ENCODE measurements around the gene LCN15. TPM values are rescaled to one million over a fixed set of nuclear protein-coding genes. Genes with fewer than 3 reads are reported as not detected.
A peak's percentile ranks its signal among the peaks of the same experiment; 100 is the strongest.
"Not testable (repeated sequence)": the region's sequence is repeated elsewhere in the genome, so short reads cannot be mapped to it uniquely, and the experiment has no call there.

The LCN15 gene
- polyA plus RNA-seq, 3 donors from 2014 or later, result not detected

DNA sequence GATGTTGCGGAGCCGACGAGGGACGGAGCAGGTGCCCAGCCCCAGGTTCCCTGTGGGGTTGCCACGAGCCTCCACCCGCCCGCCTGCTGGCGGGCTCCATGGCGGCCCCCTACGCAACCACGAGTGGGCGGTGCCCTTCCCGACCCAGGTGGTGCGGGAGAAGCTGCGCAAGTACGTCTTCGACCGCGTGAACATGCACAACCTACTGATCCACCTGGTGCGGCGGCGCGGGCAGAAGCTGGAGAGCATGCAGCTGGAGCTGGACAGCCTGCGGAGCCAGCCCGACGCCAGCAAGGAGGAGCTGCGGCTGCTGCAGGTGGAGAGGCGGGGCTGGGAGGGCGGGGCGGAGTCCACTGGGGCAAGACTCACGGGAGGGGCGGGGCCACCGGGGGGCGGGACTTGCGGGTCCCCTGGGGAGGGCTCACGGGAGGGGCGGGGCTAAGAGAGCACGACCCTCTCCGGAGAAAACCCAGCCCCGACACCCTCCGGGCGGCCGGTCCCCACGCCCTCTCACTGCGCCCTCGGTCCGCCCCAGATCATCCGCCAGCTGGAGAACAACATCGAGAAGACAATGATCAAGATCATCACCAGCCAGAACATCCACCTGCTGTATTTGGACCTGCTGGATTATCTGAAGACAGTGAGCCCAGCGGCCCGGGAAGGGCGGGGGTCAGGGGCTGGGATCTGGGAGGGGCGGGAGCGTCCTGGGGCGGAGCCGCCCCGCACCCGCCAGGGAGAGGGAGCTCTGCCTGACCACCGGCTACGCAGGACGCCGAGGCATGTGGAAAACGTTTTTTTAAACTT lies 35.7 kb upstream of the LCN15 start:
- no peaks in the 10 kb centered on the region for H3K9me3 Mint-ChIP-seq
- H3K4me3 Mint-ChIP-seq, result peak overlapping the region; percentile 73 to 88 (median 84)
- H3K4me1 Mint-ChIP-seq, result peaks cover 11 to 14% of the 10 kb centered on the region in 2 donors
- peaks cover 6 to 16% (median 10%) of the 10 kb centered on the region in 3 donors for H3K27me3 Mint-ChIP-seq (ENCODE audit: low read depth in 3 of 3)
- peak overlapping the region in 3 of 6 donors; percentile 24 to 81 (median 48) for H3K27ac Mint-ChIP-seq
- DNase-seq, result peak; percentile 66 to 74 (median 73)
- H3K36me3 Mint-ChIP-seq, result no peaks in the 10 kb centered on the region

DNA sequence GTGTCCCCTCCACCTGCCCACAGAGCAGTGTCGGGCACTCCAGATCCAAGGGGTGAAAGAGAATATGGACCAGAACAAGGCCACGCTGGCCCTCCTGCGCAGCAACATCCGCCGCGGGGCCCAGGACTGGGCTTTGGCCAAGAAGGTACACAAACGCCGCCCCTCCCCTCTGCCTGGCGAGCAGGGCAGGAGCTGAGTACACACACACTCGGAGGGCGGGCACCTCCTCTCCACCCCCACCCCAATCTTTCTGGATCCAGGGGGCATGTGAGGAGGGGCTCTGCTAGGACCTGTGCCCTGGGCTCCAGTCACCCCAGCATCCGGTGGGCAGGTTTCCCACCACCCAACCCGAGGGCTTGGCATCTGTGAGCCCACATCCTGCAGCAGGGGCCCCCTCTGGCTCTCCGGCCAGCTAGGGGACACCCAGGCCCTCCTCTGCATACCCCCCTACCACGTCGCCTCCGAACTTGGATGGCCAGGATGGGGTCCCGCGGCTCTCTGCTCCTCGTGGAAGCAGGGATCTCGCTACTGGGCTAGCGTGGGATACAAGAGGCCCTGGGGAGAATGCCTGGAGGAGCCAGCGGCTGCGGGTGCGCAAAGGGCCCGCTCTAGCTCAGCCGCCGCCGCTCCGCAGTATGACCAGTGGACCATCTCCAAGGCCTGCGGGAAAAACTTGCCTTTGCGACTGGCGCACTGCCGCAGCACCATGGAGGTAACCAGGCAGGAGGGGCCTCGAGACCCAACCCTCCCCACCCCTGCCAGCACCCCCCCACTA lies 34.9 kb upstream of the LCN15 start:
- DNase-seq, result no peak
- Mint-ChIP-seq H3K27ac (no peak overlapping the region), H3K9me3 (no peaks in the 10 kb centered on the region), H3K4me3 (peak overlapping the region in 2 of 5 donors; percentile 10 to 12), H3K27me3 (ENCODE audit: low read depth in 3 of 3) (peaks cover 6 to 16% (median 10%) of the 10 kb centered on the region in 3 donors), H3K4me1 (peaks cover 11 to 14% of the 10 kb centered on the region in 2 donors), H3K36me3 (no peaks in the 10 kb centered on the region)

DNA sequence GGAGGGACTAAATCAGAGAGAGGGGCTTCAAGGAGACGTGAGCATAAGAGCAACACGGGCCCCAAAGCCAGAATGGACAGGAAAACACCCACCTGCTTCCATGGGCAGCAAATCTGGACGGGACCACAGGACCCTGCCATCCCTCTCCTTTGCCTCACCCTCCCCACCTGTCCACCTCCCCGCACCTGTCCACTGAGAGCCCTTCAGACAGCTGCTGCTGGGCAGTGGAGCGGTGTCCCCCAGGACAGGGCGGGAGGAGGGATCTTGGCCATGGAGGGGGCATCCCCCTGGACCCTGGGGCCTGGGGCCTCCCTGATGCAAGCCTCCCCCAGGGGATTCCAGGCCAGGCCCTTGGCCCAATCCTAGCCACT lies 34.4 kb upstream of the LCN15 start:
- Mint-ChIP-seq H3K4me1 (peaks cover 11 to 14% of the 10 kb centered on the region in 2 donors), H3K4me3 (peak overlapping the region in 1 of 5 donors; percentile 35), H3K36me3 (no peaks in the 10 kb centered on the region), H3K27me3 (ENCODE audit: low read depth in 3 of 3) (peaks cover 7 to 16% (median 8%) of the 10 kb centered on the region in 3 donors), H3K27ac (no peak overlapping the region), H3K9me3 (no peaks in the 10 kb centered on the region)
- no peak for DNase-seq

DNA sequence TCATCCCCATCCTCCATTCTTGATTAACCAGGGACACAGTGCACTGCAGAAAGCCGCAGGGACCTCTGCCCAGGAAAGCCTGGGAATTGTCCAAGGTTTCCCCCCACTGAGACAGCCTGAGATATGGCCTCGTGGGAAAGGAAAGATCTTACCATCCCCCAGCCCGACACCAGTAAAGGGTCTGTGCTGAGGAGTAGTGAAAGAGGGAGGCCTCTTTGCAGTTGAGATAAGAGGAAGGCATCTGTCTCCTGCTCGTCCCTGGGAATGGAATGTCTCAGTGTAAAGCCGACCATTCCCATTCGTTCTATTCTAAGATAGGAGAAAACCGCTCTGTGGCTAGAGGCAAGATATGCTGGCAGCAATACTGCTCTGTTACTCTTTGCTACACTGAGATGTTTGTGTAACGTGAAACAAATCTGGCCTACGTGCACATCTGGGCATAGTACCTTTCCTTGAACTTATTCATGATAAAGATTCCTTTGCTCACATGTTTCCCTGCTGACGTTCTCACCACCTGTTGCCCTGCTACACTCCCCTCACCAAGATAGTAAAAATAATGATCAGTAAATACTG lies 32.5 kb upstream of the LCN15 start:
- not testable (repeated sequence) for H3K27ac Mint-ChIP-seq, DNase-seq
- H3K27me3 Mint-ChIP-seq (ENCODE audit: low read depth in 3 of 3), result peaks cover 4 to 15% (median 6%) of the 10 kb centered on the region in 3 donors

DNA sequence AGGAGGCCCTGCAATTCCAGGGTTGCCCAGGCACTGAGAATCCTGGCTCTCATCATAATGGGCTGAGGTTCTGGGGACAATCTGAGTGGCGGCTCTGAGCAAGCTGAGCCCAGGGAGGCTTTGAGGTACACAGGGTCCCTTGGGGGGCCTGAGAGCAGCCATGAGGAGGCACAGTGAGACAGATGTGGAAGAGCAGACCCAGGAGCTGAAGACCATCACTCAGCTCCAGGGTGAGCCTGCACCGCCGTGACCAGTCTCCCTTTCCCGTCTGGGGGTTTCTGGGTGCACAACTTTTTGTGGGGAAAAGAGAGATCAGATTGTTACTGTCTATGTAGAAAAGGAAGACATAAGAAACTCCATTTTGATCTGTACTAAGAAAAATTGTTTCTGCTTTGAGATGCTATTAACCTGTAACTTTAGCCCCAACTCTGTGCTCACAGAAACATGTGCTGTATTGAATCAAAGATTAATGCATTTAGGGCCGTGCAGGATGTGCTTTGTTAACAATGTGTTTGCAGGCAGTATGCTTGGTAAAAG lies 32.0 kb upstream of the LCN15 start, which contains the start of gene CCDC183:
TSS of gene CCDC183 (plus strand) at position 101 of the 537 bp plus-strand sequence. CDS start at position 161, 60 bp downstream.
- H3K36me3 Mint-ChIP-seq, result no peaks in the 10 kb centered on the region
- no peak for DNase-seq
- peak within 1 kb of the TSS in 1 of 5 donors; percentile 13 for H3K4me3 Mint-ChIP-seq
- peaks cover 20 to 21% of the 10 kb centered on the region in 2 donors for H3K4me1 Mint-ChIP-seq
- no peak within 1 kb of the TSS for H3K27ac Mint-ChIP-seq
- no peaks in the 10 kb centered on the region for H3K9me3 Mint-ChIP-seq
- peaks cover 3 to 14% (median 5%) of the 10 kb centered on the region in 3 donors for H3K27me3 Mint-ChIP-seq (ENCODE audit: low read depth in 3 of 3)

More for the DNA sequence above, 32.5 kb upstream of the LCN15 start:
- Mint-ChIP-seq H3K4me1 (peaks cover 20 to 22% of the 10 kb centered on the region in 2 donors), H3K4me3 (peak overlapping the region in 1 of 5 donors; percentile 13)
- H3K9me3 Mint-ChIP-seq, H3K36me3 Mint-ChIP-seq: not testable (repeated sequence)

DNA sequence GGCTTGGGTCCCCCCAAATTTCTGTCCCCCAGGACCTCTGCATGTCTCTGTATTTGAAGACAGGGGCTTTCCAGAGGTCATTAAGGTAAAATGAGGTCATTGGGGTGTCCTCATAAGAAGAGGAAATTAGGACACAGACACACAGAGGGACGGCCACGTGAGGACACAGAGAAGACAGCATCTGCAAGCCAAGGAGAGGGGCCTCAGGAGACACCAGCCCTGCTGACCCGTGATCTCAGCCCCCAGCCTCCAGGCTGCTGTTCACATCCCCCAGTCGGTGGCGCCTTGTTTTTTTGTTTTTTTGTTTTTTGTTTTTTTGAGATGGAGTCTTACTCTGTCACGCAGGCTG lies 30.7 kb upstream of the LCN15 start:
- H3K36me3 Mint-ChIP-seq, result no peaks in the 10 kb centered on the region
- no peak for DNase-seq
- peaks cover 2 to 3% (median 3%) of the 10 kb centered on the region in 3 donors for H3K27me3 Mint-ChIP-seq (ENCODE audit: low read depth in 3 of 3)
- H3K4me3 Mint-ChIP-seq, result no peak overlapping the region
- H3K9me3 Mint-ChIP-seq, result no peaks in the 10 kb centered on the region
- no peak overlapping the region for H3K27ac Mint-ChIP-seq
- H3K4me1 Mint-ChIP-seq, result peaks cover 13 to 15% of the 10 kb centered on the region in 2 donors

DNA sequence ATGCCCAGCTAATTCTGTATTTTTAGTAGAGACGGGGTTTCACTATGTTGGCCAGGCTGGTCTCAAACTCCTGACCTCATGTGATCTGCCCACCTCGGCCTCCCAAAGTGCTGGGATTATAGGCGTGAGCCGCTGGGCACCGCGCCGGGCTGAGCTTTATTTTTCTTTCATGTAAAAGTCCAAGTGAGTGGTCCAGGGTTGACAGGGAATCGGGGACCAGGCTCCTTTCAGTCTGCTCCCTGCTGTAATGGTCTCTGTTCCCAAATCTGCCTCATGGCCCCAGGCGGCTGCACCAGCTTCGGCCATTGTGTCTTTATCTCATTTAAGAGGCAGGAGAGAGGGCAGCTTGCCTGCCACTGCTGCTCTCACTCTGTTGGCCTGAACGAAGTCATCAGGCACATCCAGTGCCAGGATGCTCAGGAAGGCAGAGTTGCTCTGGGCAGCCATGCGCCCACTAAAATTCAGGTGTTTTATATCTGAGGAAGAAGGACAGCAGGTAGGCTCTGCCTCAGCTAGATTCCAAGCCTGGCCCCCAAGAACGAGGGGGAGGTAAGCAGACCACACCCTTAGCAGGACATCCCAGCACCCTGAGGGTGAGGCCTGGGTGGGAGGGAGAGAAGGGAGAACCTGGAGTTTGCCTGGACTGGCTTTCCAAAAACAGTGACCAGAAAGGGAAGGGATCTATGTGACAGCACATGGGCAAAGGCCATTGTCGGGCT lies 30.1 kb upstream of the LCN15 start:
- Mint-ChIP-seq H3K4me1 (peaks cover 15 to 17% of the 10 kb centered on the region in 2 donors), H3K27ac (peak overlapping the region in 1 of 6 donors; percentile 5), H3K9me3 (no peaks in the 10 kb centered on the region), H3K27me3 (ENCODE audit: low read depth in 3 of 3) (peaks cover 2 to 3% (median 2%) of the 10 kb centered on the region in 3 donors), H3K4me3 (no peak overlapping the region), H3K36me3 (no peaks in the 10 kb centered on the region)
- DNase-seq, result no peak

DNA sequence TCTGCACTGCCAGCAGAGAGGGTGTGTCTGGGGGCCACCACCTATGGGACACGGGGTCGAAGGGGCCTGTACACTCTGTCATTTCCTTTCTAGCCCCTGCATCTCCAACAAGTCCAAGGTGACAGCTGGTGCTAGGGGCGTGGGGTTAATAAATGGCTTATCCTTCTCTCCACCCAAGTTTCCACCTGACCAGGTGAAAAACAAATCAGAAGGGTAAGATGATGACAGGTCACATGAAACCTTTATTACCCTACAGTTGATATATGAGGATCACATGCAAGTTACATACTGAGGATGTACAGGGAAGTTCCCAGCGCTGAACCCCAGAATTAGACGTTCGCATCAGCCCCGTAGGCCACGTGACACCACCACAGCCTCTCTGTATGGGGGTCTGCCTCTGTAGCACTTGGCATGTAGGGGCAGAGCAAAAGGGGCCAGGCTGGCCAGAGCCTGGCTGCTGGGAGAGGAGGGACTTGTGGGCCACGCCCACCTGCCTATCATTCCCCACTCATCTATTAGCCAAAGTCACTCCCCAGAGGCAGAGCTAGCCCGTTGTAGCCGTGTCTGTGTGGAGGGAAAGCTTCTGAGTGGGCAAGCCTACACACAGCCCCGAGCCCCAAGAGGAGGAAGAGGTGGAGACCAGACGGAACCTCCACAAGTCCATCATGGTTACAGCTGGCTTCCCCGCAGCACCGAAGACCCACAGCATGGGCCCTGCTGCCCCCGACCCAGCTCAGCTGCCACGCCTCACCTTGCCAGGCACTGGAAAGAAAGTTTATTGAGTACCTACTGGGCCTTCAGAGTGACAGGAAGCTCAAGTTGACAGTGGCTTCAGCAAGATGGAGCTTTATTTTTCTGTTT lies 29.0 kb upstream of the LCN15 start:
- Mint-ChIP-seq H3K36me3 (no peaks in the 10 kb centered on the region), H3K4me3 (peak overlapping the region in 3 of 5 donors; percentile 17 to 29 (median 27)), H3K4me1 (peaks cover 26 to 28% of the 10 kb centered on the region in 2 donors), H3K27me3 (ENCODE audit: low read depth in 3 of 3) (peaks cover 2 to 3% (median 3%) of the 10 kb centered on the region in 3 donors), H3K27ac (no peak overlapping the region), H3K9me3 (no peaks in the 10 kb centered on the region)
- DNase-seq, result no peak

DNA sequence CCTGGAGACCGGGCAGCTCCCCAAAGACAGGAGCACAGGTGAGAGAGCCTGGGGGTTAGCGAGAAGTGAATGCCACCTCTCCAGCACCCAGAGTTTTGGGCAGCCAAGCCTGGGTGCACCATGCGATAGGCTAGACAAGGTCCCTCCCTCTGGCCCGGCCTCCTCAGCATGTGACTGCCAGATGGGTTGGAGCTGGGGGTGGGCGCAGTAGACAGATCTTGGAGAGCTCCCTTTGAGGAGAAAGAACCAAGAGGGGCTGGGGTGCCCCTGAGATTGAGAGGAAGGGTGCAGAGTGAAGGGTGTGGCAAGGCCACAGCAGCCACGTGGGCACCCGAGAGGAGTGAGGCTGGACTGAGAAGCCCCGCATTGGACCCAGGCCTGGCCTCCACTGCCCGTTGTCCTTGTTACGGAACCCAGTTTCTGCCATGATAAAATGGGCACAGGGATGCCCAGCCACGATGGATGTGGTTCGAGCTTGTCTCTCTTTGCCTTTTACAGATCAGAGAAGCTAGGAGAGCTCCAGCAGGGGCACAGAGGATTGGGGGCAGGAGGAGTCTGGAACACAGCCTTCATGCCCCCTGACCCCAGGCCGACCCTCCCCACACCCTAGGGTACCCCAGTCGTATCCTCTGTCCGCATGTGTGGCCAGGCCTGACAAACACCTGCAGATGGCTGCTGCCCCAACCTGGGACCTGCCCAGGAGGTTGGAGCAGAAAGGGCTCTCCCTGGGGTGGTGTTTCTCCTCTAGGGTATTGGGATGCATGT lies 28.2 kb upstream of the LCN15 start:
- Mint-ChIP-seq H3K4me3 (peak overlapping the region in 4 of 5 donors; percentile 72 to 85 (median 80)), H3K36me3 (no peaks in the 10 kb centered on the region), H3K9me3 (no peaks in the 10 kb centered on the region), H3K4me1 (peaks cover 34 to 37% of the 10 kb centered on the region in 2 donors), H3K27me3 (ENCODE audit: low read depth in 3 of 3) (peaks cover 2 to 5% (median 4%) of the 10 kb centered on the region in 3 donors), H3K27ac (peak overlapping the region in 3 of 6 donors; percentile 28 to 80 (median 45))
- DNase-seq, result no peak

DNA sequence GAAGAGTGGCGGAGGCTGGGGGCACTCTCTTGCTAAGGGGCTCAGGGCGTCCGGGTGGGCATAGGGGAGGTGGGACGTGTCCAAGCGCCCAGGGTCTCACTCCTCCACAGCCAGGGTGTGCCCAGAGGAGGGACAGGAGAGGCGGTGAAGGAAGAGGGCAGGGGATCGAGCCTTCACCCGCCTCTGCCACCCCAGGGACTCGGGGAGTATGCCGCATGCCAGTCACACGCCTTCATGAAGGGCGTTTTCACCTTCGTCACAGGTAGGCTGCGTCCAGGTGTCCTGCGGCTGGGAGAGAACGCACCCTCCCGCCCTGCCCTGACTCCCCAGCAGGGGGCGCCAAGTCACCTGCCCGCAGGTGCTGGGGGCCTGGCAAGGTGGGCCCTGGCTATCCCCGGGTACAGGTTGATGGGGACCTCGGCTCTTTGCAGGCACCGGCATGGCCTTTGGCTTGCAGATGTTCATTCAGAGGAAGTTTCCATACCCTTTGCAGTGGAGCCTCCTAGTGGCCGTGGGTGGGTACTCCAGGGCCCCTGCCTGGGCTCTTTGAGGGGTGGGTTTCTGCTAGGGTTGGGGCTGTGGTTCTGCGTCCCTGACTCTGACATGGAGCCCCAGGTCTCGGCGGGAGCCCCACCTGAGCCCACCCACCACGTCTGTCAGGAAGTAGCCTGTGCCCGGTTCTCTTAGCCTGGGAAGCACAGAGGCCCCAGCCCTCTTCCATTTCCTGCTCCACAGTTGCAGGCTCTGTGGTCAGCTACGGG lies 27.4 kb upstream of the LCN15 start:
- no peaks in the 10 kb centered on the region for H3K36me3 Mint-ChIP-seq
- peaks cover 37% of the 10 kb centered on the region in 2 donors for H3K4me1 Mint-ChIP-seq
- H3K27ac Mint-ChIP-seq, result peak overlapping the region; percentile 75 to 89 (median 86)
- peak; percentile 50 to 61 (median 53) for DNase-seq
- peak overlapping the region; percentile 72 to 85 (median 79) for H3K4me3 Mint-ChIP-seq
- H3K27me3 Mint-ChIP-seq (ENCODE audit: low read depth in 3 of 3), result peaks cover 2 to 4% (median 3%) of the 10 kb centered on the region in 3 donors
- H3K9me3 Mint-ChIP-seq, result no peaks in the 10 kb centered on the region
